Neural progenitor cell (in vitro differentiated cells): Measurements from ENCODE around the gene CNTN5. TPM values are rescaled to one million over a fixed set of nuclear protein-coding genes. Genes with fewer than 3 reads are reported as not detected.

Experiments
- DNase-seq: peaks from one replicate; pipeline ENCODE4 v3.0.0-alpha.2; 2016; ENCODE audit warnings: low spot score
- H2AFZ ChIP-seq: fragments of 200-600 bp; sonication (generic); replicated peaks from 2 replicates; pipeline ENCODE4 v1.6.1; 2016; ENCODE audit warnings: antibody characterized with exemption
- H3F3A ChIP-seq: fragments of 200-600 bp; sonication (generic); 2 replicates; pipeline ENCODE4 v1.6.1; 2016; ENCODE audit warnings: antibody characterized with exemption, low read depth
- H3K27ac ChIP-seq: fragments of 200-600 bp; sonication (generic); 2 replicates; pipeline ENCODE4 v1.5.1; 2016; ENCODE audit warnings: mild to moderate bottlenecking
- H3K27me3 ChIP-seq: fragments of 200-600 bp; sonication (generic); 2 replicates; pipeline ENCODE4 v1.6.1; 2016; ENCODE audit warnings: mild to moderate bottlenecking, moderate library complexity
- H3K36me3 ChIP-seq: fragments of 200-600 bp; sonication (generic); 2 replicates; pipeline ENCODE4 v1.5.1; 2016
- H3K4me1 ChIP-seq: fragments of 200-600 bp; sonication (generic); 2 replicates; pipeline ENCODE4 v1.6.1; 2016; ENCODE audit warnings: mixed run types
- H3K4me2 ChIP-seq: fragments of 200-600 bp; sonication (generic); 2 replicates; pipeline ENCODE4 v1.6.1; 2016
- H3K4me3 ChIP-seq: fragments of 200-600 bp; sonication (generic); 2 replicates; pipeline ENCODE4 v1.5.1; 2016
- H3K79me2 ChIP-seq: fragments of 200-600 bp; sonication (generic); 2 replicates; pipeline ENCODE4 v1.6.1; 2016; ENCODE audit warnings: low read depth
- H3K9ac ChIP-seq: fragments of 200-600 bp; sonication (generic); 2 replicates; pipeline ENCODE4 v1.6.1; 2016
- H3K9me3 ChIP-seq: fragments of 200-600 bp; sonication (generic); 2 replicates; pipeline ENCODE4 v1.5.1; 2016; ENCODE audit warnings: low read depth
- H4K20me1 ChIP-seq: fragments of 200-600 bp; sonication (generic); 2 replicates; pipeline ENCODE4 v1.6.1; 2016; ENCODE audit warnings: low read depth
- H3K27ac Mint-ChIP-seq: 3 replicates; pipeline ENCODE4 v1.8.0; 2021; ENCODE audit warnings: mixed read lengths
- H3K27me3 Mint-ChIP-seq: 2 replicates; pipeline ENCODE4 v1.8.0; 2022; ENCODE audit warnings: low read depth, mild to moderate bottlenecking, inconsistent platforms, moderate library complexity, mixed read lengths; ENCODE audit not compliant: insufficient read depth
- H3K36me3 Mint-ChIP-seq: 3 replicates; pipeline ENCODE4 v1.8.0; 2021; ENCODE audit warnings: mixed read lengths
- H3K4me1 Mint-ChIP-seq: 3 replicates; pipeline ENCODE4 v1.8.0; 2021; ENCODE audit warnings: mixed read lengths
- H3K4me3 Mint-ChIP-seq: 3 replicates; pipeline ENCODE4 v1.8.0; 2021; ENCODE audit warnings: mild to moderate bottlenecking, moderate library complexity, mixed read lengths
- H3K9me3 Mint-ChIP-seq: 3 replicates; pipeline ENCODE4 v1.8.0; 2020; ENCODE audit warnings: mixed read lengths
- CTCF ChIP-seq: fragments of 200-600 bp; sonication (generic); IDR thresholded peaks from 2 replicates; pipeline ENCODE4 v1.5.1; 2017; ENCODE audit warnings: antibody characterized with exemption, mild to moderate bottlenecking
- EZH2 ChIP-seq: fragments of 200-600 bp; sonication (generic); IDR thresholded peaks from 2 replicates; pipeline ENCODE4 v1.6.1; 2017; ENCODE audit warnings: antibody characterized with exemption, mild to moderate bottlenecking, moderate library complexity
- EZH2phosphoT487 ChIP-seq: fragments of 200-600 bp; sonication (generic); IDR thresholded peaks from 2 replicates; pipeline ENCODE4 v1.6.1; 2017; ENCODE audit warnings: antibody characterized with exemption
- total RNA-seq: library from RNA; depleted of rRNA; stranded (reverse); fragments of >200 nt; gene quantifications from 2 replicates; pipeline ENCODE4 v1.2.3, GENCODE V29; 2015; ENCODE audit warnings: low replicate concordance

The CNTN5 gene
- total RNA-seq, 1 donor from 2014 or later = 0.19 TPM

- peaks cover 6% of the 10 kb centered on the region for H3K4me1 Mint-ChIP-seq
- no peaks in the 10 kb centered on the region for H3F3A ChIP-seq
- H4K20me1 ChIP-seq = no peaks in the 10 kb centered on the region
- no peaks in the 10 kb centered on the region for H3K36me3 Mint-ChIP-seq
- no peak for DNase-seq
- H3K9me3 Mint-ChIP-seq = no peaks in the 10 kb centered on the region
- no peak overlapping the region for H3K4me2 ChIP-seq
- H3K4me3 Mint-ChIP-seq = no peak overlapping the region
- H3K9me3 ChIP-seq = no peaks in the 10 kb centered on the region
- no peak overlapping the region for H3K9ac ChIP-seq
- H2AFZ ChIP-seq = no peak overlapping the region
- H3K4me1 ChIP-seq = peaks cover 4% of the 10 kb centered on the region
- H3K27me3 Mint-ChIP-seq = no peaks in the 10 kb centered on the region
- H3K27ac Mint-ChIP-seq = no peak overlapping the region
- H3K27ac ChIP-seq = no peak overlapping the region
- no peaks in the 10 kb centered on the region for H3K36me3 ChIP-seq
- no peaks in the 10 kb centered on the region for H3K79me2 ChIP-seq
- H3K4me3 ChIP-seq = no peak overlapping the region
- H3K27me3 ChIP-seq = no peaks in the 10 kb centered on the region
- TF ChIP-seq EZH2 (no peak), EZH2phosphoT487 (no peak), CTCF (no peak)
Measured at GRCh38 chr11:99589771-99590170, 569.0 kb downstream of the CNTN5 start.

GRCh38 chr11:99592266-99592665, 571.5 kb downstream of the CNTN5 start:
- Histone ChIP-seq H3K4me2 (no peak overlapping the region), H3K79me2 (no peaks in the 10 kb centered on the region), H3K9ac (no peak overlapping the region), H3K4me3 (no peak overlapping the region), H4K20me1 (no peaks in the 10 kb centered on the region), H3K9me3 (no peaks in the 10 kb centered on the region), H3K4me1 (peaks cover 4% of the 10 kb centered on the region), H3K27ac (no peak overlapping the region), H3K36me3 (no peaks in the 10 kb centered on the region), H3K27me3 (no peaks in the 10 kb centered on the region), H3F3A (no peaks in the 10 kb centered on the region), H2AFZ (no peak overlapping the region)
- Mint-ChIP-seq H3K36me3 (no peaks in the 10 kb centered on the region), H3K4me1 (peaks cover 6% of the 10 kb centered on the region), H3K9me3 (no peaks in the 10 kb centered on the region), H3K27me3 (no peaks in the 10 kb centered on the region), H3K4me3 (no peak overlapping the region), H3K27ac (no peak overlapping the region)
- TF ChIP-seq EZH2phosphoT487 (no peak), CTCF (no peak), EZH2 (no peak)
- DNase-seq = no peak

GRCh38 chr11:99593197-99593596, 572.4 kb downstream of the CNTN5 start:
- H4K20me1 ChIP-seq = no peaks in the 10 kb centered on the region
- Mint-ChIP-seq H3K4me1 (peaks cover 6% of the 10 kb centered on the region), H3K9me3 (no peaks in the 10 kb centered on the region), H3K27ac (no peak overlapping the region), H3K4me3 (no peak overlapping the region), H3K36me3 (no peaks in the 10 kb centered on the region), H3K27me3 (no peaks in the 10 kb centered on the region)
- TF ChIP-seq EZH2phosphoT487 (no peak), EZH2 (no peak), CTCF (no peak)
- no peaks in the 10 kb centered on the region for H3K79me2 ChIP-seq
- H3K4me1 ChIP-seq = peaks cover 4% of the 10 kb centered on the region
- H3K9me3 ChIP-seq = no peaks in the 10 kb centered on the region
- no peaks in the 10 kb centered on the region for H3K27me3 ChIP-seq
- H3K27ac ChIP-seq = no peak overlapping the region
- H3K9ac ChIP-seq = no peak overlapping the region
- no peak for DNase-seq
- no peak overlapping the region for H2AFZ ChIP-seq
- H3K36me3 ChIP-seq = no peaks in the 10 kb centered on the region
- no peaks in the 10 kb centered on the region for H3F3A ChIP-seq
- H3K4me2 ChIP-seq = no peak overlapping the region
- H3K4me3 ChIP-seq = no peak overlapping the region
